Activated T-helper 1 cell treated with Interleukin-2 at 50 U/mL for 16 hours (primary cell): Measurements from ENCODE around the gene TMEM239.
"Not testable (repeated sequence)": the region's sequence is repeated elsewhere in the genome, so short reads cannot be mapped to it uniquely, and the experiment has no call there.

Experiments used
- DNase-seq: peaks from one replicate; pipeline ENCODE4 v3.0.0-alpha.2; 2020; ENCODE audit warnings: low read depth

The TMEM239 gene

GRCh38 chr20:2816030-2816582, at the start of gene TMEM239:
TMEM239 (plus strand) TSS chr20:2816364; CDS start chr20:2816555, 191 bp downstream.
- DNase-seq, result no peak

- no peak for DNase-seq
These were observed 48.2 kb upstream of the TMEM239 start for GRCh38 chr20:2767768-2768631.

- DNase-seq, result no peak
These were observed 47.5 kb upstream of the TMEM239 start for GRCh38 chr20:2768632-2769015.

GRCh38 chr20:2770091-2770490, 46.1 kb upstream of the TMEM239 start:
- DNase-seq, result not testable (repeated sequence)

GRCh38 chr20:2771631-2772080, 44.5 kb upstream of the TMEM239 start:
- DNase-seq, result no peak

- DNase-seq, result no peak
These were observed 42.4 kb upstream of the TMEM239 start for GRCh38 chr20:2773812-2774211.

GRCh38 chr20:2775139-2775538, 41.0 kb upstream of the TMEM239 start:
- DNase-seq, result no peak

GRCh38 chr20:2778602-2779321, 37.4 kb upstream of the TMEM239 start:
- DNase-seq, result no peak

- no peak for DNase-seq
These were observed 35.2 kb upstream of the TMEM239 start for GRCh38 chr20:2780948-2781347.

GRCh38 chr20:2783908-2784566, 32.1 kb upstream of the TMEM239 start:
- no peak for DNase-seq

- no peak for DNase-seq
These were observed 22.7 kb upstream of the TMEM239 start for GRCh38 chr20:2793471-2793870.

GRCh38 chr20:2794202-2794748, 21.9 kb upstream of the TMEM239 start:
- no peak for DNase-seq

- no peak for DNase-seq
These were observed 21.2 kb upstream of the TMEM239 start for GRCh38 chr20:2794866-2795447.

- DNase-seq, result no peak
These were observed 20.7 kb upstream of the TMEM239 start for GRCh38 chr20:2795451-2795850.

GRCh38 chr20:2796011-2796660, 20.0 kb upstream of the TMEM239 start:
- DNase-seq, result no peak

- DNase-seq, result no peak
These were observed 18.8 kb upstream of the TMEM239 start for GRCh38 chr20:2797136-2797983.

GRCh38 chr20:2798095-2798805, 17.9 kb upstream of the TMEM239 start:
- no peak for DNase-seq

- DNase-seq, result no peak
These were observed 17.4 kb upstream of the TMEM239 start for GRCh38 chr20:2798814-2799213.

GRCh38 chr20:2799271-2799670, 16.9 kb upstream of the TMEM239 start:
- no peak for DNase-seq
